HG03064 (cell line): ENCODE measurements around the gene MARCHF10.

Experiments
- ATAC-seq: cut with Tn5 transposase; IDR thresholded peaks from one replicate; pipeline ENCODE4 v1.9.1; 2021; ENCODE audit warnings: low read depth; ENCODE audit not compliant: unreplicated experiment

MARCHF10 gene

DNA sequence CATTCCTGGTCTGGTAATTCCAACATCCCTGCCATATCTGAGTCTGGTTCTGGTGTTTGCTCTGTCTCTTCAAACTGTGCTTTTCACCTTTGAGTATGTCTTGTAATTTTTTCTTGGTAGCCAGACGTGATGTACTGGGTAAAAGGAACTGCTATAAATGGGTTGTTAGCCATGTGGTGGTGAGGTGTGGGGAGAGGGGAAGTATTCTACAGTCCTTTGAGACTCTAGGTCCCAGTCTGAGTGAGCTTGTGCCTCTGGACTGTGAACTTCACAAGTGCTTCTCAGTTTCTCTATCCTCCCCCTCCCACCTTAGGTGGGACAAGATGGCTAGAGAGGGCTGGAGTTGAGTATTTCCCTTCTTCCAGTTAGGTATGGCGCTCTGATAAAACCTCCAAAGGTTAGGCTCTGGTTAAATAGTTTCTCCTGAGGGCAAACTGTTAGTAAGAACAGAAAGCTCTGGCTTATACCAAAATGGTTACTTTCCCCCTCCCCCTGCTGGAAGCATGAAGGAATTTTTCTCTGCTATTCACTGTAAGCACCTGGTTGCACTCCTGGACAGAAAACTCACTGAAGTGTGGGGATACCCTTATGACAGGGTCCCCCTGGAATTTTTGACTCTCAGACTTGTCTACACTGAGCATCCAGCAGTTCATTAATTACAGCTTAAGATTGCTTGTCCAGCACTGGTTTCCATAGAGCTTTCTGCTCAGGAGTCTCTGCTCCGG is 87.8 kb downstream of the MARCHF10 start:
- no peak for ATAC-seq

GRCh38 chr17:62719586-62719985 is 88.5 kb downstream of the MARCHF10 start:
- no peak for ATAC-seq

- ATAC-seq = no peak
Measured at GRCh38 chr17:62718429-62718828, 89.7 kb downstream of the MARCHF10 start.

DNA sequence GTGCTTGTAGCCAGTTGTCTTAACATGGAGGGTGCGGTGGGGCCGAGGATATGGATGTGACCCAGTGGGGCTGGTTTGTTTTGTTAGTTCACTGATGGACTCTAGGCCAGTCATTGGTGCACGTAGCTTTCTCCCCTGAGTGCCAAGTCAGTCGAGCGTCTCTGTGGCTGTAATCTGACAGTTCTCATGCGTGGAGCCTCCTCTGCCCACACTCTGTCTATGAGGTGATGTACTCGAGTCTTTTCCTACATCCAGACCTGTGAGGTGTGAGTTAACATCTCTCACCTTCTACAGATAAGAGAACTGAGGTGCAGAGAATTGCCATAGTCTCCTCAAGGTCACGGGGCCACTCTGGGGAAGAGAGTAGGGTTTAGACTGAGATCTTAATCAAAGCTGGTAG is 90.2 kb downstream of the MARCHF10 start:
- ATAC-seq = no peak

DNA sequence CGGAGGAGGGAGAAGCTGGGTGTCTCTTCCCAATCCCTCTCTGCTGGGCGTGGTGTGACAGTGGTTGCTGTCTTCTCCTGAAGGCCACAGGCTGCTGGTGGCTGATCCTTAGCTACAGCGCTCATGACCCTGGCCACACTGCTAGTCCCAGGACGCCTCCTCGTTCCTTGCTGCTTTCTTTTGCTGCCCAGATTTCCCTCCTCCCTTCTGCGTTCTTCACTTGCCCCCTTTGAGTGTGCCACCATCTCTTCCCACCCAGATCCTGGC is 90.6 kb downstream of the MARCHF10 start:
- ATAC-seq = no peak

- no peak for ATAC-seq
Measured at GRCh38 chr17:62716834-62717588, 91.1 kb downstream of the MARCHF10 start.

DNA sequence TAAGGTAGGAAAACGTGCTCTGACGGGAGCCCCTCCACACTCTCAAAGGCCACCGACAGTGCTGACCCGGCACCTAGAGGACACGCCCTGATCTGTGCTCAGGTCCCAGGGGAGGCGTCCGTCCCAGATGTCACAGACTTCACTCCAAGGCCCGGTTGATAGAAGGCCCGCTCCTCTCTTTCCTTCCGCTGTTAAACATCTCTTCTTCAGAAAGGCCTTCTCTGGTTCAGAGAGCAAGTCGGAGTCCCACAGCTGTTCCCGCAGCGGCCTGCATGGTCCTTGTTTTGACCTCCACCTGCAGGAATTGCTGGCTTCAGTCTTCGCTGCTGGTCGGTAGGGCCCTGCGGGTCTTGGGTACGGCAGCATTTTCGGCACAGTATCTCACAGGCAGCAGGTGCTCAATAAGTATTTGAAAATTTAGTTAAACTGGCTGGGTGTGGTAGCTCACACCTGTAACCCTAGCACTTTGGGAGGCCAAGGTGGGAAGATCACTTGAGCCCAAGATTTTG is 92.2 kb downstream of the MARCHF10 start:
- ATAC-seq = no peak

DNA sequence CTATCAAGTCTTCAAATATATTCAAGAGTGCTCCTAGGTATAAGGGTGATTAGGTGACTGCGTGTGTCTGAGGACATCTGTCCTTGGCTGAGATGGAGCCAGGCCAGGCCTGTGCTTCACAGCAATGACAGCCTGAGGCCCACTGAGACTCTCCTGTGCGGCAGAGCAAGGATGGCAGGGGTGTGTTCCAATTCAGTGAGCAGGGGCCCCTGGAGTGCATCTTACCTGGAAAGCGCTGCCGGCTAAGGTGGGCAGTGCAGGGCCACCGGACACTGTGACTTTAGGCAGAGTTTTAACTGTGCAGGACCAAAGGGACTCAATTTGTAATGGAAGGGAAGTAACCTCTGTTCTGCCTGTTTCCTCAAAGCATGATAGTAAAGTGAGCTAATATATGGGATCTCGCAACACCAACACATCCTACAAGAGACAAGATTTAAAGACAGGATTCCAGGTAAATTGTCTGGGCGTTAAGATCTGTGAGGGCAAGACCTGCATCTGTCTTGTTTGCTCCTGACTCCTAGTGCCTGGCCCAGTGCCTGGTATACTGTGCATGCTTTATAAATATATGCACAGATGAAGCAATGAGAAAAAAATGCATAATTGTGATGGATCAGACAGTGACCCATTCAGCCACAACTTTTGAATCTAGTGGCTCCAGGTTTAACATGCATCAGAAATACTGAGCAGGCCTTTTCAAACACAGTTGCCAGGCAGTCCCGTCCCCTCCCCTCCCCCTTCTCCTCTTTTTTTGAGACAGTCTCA is 93.9 kb downstream of the MARCHF10 start:
- ATAC-seq = no peak

- no peak for ATAC-seq
Measured at GRCh38 chr17:62713086-62713881, 94.8 kb downstream of the MARCHF10 start.

GRCh38 chr17:62712171-62712581 is 95.9 kb downstream of the MARCHF10 start:
- ATAC-seq = no peak

DNA sequence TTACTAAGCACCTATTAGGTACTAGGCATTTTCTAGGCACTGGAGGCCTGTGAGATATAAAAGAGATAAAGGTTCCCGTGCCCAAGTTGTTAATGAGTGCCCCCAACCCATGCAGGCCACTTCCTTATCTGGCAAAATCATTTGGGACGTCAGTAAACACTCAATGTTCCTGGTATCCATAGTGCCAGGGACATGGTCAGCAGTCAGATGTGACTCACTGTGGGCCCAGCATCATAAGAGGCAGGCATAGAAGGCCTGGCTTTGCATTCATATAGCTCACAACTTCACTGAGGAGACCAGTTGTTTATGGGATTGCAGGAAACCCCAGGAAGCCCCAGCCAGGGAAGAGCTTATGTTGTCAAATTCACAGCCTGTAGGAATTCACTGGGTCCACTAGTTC is 99.5 kb downstream of the MARCHF10 start:
- no peak for ATAC-seq

DNA sequence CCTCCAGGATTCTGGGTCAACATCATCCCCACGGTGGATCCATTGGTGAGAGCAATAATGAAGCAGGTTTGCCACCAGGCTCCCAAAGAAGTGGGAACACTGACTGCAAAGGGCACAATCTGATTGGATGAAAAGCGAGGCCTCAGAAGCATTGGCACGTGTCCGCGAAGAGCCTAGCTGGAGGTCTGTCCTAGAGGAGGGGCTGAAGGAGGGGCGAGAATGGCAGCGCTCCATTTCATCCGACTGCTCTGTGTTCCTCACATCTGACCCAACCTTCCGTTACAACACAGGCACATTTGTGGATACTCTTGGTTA is 100.7 kb downstream of the MARCHF10 start:
- no peak for ATAC-seq

GRCh38 chr17:62706598-62707424 is 101.3 kb downstream of the MARCHF10 start:
- ATAC-seq = no peak

- no peak for ATAC-seq
Measured at GRCh38 chr17:62705778-62706597, 102.1 kb downstream of the MARCHF10 start.

DNA sequence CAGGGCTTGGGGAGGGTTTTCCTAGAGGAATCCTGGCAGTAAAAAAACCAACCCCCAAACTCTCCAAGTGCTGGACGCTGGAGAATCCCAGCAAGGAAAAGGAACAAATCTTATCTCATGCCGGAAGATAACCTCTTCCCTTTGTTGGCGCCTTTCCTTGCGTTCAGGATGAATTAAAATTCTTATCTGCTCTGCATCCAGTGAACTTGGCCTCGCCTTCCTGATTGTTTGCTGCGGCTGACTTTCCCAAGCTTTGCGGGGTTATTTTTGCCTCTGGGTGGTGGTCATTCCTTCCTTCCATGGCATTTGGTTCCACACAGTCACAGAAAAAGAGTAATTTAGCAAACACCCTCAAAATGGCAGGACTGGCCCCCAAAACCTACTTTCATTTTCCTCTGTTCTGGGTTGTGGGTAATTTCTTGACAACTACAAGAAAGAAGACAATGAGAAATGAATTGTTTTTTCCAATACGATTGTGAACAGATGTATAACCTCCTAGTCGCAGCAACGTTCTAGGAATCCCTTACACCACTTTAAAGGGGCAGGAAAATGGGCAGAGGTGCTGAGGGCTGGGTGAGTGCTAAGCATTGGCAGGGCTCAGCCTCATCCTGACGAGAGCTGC is 102.8 kb downstream of the MARCHF10 start:
- ATAC-seq = no peak

DNA sequence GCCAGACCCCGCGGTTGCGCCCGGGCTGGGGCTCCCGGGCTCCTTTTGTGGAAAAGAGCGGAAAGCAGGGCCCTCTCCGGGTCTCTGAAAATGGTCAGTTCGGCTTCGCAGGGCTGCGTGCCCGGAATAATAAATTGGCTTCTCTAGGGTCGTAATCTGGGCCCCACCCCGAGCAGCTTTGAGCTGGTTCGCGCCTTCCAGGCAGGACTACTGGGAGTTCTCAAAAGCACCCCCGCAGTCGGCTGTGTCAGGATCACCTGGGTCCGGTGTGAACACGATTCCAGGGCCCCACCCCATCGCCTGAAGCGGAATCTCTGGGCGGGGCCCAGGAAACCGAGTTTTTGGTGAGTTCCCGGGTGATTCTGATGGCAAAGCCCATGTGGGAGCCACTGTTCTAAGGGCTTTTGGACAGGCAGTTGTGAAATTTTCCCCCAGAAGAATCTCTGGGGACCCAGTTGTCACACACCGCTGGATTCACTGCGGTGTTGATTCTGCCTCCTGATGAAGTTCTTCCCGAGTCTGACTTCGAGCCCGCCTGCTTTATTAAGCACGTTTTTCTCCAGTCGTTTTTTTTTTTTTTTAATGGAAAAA is 103.6 kb downstream of the MARCHF10 start:
- ATAC-seq = peak; percentile 10

- peak; percentile 90 for ATAC-seq
Measured at GRCh38 chr17:62703776-62704380, 104.2 kb downstream of the MARCHF10 start.

- ATAC-seq = no peak
Measured at GRCh38 chr17:62703261-62703775, 104.8 kb downstream of the MARCHF10 start.
